GM19025 (cell line): ENCODE results near the gene INTS14.

Source experiments
- ATAC-seq: cut with Tn5 transposase; IDR thresholded peaks from one replicate; pipeline ENCODE4 v1.9.1; 2021; ENCODE audit warnings: mild to moderate bottlenecking, low read depth, moderate library complexity; ENCODE audit not compliant: unreplicated experiment

INTS14 gene

GRCh38 chr15:65540314-65540713, 70.6 kb downstream of the INTS14 start:
- ATAC-seq = no peak

- ATAC-seq = no peak
These were observed 75.7 kb downstream of the INTS14 start for GRCh38 chr15:65535192-65535591.

- no peak for ATAC-seq
These were observed 77.7 kb downstream of the INTS14 start for GRCh38 chr15:65533057-65533756.

GRCh38 chr15:65532738-65533051, 78.2 kb downstream of the INTS14 start:
- ATAC-seq = no peak

GRCh38 chr15:65530318-65531111, 80.4 kb downstream of the INTS14 start, which contains the start of gene HACD3:
Gene HACD3 (plus strand): TSS chr15:65530463. CDS start chr15:65530632, 169 bp downstream.
- peak; percentile 88 for ATAC-seq

- ATAC-seq = no peak
These were observed 81.1 kb downstream of the INTS14 start for GRCh38 chr15:65529762-65530317.
